HG03280 (cell line): ENCODE measurements around the gene NVL.
"Not testable (repeated sequence)": the region's sequence is repeated elsewhere in the genome, so short reads cannot be mapped to it uniquely, and the experiment has no call there.

Experiments
- ATAC-seq: cut with Tn5 transposase; IDR thresholded peaks from one replicate; pipeline ENCODE4 v1.9.1; 2021; ENCODE audit warnings: mild to moderate bottlenecking, moderate library complexity; ENCODE audit not compliant: unreplicated experiment

The NVL gene

DNA sequence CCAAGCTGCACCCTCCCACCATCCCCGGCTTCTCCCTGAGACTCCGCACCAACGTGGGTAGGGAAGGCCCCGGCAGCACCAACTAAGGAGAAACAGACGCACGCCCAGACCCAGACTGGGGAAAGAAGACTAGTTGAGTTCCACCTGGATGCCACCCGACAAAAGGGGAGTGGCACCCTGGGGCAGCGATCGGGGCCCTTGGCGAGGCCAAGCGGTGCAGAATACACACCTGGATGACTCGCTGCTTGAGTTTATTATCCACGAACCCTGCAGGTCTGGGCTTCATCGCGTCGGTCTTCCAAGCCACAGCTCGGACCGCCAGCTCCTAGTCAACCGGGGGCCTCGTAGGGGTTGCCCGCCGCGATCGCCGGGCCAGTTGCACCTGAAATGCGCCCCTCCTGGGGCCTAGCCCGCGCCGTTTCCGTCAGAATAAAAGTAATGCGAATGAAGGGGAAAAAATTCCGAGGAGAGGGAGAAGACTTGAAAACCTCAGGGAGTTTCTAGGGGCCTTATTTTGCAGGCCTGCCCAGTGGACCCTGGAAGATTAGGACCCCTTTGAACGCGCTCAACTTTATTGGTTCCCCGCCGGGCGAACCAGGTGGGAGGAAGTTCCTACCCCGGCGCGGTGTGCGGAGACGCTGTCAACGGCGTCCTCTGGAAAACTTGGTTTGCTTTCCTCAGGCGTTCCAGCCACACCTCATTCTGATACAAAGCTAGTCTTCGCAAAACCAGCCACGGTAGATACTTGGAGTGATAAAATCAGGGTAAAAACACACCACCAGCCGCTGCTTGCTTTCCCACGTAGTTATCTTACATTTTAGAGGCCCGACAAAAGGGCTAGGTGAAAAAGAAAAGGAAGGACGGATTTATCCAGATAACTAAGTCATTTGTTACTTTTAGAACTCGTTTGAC, at the start of gene NVL:
Gene NVL, minus strand, starts transcription at position 331 of the 912 bp plus-strand sequence. Its CDS starts 45 bp downstream, at position 286.
- ATAC-seq = peak; percentile 82

DNA sequence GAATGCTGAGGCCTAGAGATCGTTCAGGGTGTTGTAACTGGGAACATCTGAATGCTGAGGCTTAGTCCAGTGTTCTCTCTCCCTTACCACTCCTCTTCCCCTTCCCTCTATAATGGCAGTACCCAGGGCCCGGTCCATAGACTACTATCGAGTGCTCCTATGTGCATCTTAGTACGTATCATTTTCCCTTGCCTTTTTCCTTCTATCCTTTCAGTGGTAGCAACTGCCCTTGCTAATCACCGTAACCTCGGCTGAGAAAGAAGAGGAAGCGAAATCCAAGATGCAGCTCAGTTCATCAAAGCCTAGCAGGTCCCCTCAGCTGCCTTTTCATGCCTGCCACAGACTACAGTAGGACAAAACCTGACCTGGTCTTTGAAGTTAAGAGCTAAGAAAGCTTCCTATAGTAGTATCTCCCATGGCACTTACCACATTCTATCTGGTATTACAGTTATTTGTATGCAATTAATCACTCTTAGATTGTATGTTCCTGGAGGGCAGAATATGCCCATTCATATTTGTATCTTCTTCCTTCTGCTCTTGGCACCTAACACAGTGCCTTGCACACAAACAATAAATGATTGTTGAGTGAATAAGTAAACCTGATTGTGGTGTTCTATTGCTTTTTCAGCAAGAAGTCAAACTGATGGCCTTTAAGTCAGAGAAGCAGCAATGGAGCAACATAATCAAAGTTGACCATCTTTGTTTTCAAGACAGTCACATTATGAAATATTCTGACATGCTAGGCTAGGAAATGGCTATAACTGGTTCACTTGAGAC, 49.1 kb upstream of the NVL start:
- ATAC-seq = no peak

DNA sequence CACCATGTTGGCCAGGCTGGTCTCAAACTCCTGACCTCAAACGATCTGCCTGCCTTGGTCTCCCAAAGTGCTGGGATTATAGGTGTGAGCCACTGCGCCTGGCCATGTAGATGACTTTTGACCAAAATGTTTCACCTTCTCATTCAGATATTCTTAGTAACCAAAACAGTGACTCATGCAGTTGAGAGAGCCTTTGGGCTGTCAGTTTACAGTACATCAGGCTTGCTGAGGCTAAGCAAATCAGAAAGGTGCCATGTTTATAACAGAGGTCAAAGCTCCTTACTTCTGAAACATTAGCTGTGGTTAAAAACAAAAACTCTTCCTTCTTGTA, 47.7 kb upstream of the NVL start:
- ATAC-seq = peak; percentile 64

DNA sequence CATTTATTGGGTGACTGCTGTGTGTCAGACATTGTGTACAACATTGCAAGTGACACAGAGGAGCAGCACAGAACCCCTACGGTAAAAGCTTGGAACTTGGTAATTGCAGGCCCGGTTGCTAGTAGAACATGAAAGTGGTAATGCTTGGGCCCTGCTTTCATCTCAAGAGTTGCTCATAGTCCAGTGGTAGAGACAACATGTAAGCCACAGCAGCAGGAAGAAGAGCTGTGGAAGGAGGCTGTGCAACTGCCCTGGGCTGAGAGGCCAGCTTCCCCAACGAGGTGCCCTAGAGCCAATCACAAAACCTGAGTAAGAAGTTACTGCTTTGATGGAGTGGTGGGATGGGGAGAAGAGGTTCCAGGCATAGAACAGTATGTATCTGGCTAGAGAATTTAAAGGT, 45.1 kb upstream of the NVL start:
- no peak for ATAC-seq

DNA sequence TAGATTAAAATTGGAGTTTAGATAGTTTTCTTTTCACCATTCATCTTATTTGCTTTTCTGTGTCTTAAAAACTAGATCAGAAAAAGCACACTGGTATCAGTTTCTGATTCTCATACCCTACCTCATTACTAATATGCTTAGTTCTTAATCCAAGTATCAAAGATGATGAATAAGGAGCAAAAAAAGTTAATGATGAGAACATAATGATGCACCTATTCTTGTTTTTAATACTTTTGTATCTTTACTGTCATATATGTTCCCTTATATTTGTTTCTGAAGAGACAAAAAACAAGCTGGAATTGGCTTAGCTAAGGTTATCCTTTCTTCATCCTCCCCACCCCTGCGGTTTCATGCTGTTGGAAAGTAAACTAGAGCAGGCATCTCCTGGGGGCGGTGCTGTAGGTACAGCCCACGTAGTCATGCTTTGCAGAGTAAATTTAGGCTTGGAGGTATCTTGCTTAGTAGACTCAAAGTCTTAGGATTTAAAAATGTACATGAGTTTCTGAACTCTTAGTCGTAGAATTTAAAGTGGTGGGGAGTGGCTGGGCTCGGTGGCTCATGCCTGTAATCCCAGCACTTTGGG, 43.1 kb upstream of the NVL start:
- no peak for ATAC-seq

DNA sequence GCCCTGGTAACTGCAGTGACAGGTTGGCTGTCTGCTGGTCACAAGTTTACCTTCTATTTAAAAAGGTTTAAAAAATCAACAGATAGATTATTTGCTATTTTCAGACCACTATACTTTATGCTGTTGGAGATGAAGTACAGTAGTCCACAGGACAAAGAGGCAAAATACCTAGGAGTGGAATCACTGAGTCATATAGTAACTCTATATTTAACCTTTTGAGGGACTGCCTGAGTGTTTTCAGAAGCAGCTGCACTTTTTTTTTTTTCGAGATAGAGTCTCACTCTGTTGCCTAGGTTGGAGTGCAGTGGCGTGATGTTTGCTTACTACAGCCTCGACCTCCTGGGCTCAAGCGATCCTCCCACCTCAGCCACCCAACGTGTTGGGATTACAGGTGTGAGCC, 38.4 kb upstream of the NVL start:
- peak; percentile 72 for ATAC-seq

DNA sequence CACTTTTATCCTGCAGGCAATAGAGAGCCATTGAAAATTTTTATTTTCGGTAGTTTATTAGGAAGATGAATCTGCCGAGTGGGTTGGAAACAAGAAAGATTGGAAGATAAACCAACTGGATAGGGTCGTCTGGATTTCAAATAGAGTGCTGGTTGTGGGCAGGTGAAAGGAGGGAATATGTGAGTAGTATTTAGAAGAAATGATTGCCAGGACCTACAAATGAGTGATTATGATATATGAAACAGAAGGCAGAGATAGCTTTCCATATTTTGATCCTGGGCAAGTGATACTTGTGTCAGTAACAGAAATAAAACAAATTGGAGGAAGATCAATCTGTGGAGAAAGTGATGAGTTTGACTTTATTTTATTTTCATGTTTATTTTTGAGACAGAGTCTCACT, 29.2 kb upstream of the NVL start:
- ATAC-seq = no peak

DNA sequence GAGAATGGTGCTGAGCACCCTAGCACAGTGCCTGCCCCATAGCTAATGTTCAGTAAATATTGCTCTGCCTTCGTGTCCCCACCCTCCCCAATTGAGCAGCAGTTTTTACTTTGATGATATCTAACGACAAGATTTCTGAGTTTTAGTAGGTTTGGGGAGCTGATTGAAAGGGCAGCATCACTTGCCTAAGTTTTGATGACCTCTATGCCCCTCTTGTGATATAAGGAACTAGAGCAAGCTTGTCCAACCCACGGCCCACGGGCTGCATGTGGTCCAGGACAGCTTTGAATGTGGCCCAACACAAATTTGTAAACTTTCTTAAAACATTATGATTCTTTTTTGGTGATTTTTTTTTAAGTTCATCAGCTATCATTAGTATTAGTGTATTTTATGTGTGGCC, 28.3 kb upstream of the NVL start:
- no peak for ATAC-seq

DNA sequence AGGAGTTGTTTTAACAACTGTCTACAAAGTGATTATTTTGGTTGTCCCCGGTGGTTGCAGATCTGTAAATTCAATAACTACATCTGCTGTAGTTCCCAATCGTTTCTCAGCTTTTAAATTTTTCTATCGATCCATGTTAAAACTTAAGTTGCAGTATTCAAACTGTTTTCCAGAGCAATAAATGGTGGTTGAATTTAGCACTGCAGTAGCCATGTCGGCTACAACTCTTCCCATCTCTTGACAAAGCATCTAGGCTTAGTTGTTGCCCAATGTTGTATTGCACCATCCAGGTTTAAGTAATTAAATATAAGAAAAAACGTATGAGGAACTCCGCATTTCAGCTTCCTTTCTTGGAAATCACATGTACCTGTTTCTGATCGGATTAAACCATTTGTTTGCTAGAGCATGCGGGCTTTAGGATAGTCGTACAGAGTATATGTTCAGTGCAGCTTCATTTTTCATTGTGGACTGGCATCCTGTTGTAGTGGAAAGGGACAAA, 27.7 kb upstream of the NVL start:
- no peak for ATAC-seq

DNA sequence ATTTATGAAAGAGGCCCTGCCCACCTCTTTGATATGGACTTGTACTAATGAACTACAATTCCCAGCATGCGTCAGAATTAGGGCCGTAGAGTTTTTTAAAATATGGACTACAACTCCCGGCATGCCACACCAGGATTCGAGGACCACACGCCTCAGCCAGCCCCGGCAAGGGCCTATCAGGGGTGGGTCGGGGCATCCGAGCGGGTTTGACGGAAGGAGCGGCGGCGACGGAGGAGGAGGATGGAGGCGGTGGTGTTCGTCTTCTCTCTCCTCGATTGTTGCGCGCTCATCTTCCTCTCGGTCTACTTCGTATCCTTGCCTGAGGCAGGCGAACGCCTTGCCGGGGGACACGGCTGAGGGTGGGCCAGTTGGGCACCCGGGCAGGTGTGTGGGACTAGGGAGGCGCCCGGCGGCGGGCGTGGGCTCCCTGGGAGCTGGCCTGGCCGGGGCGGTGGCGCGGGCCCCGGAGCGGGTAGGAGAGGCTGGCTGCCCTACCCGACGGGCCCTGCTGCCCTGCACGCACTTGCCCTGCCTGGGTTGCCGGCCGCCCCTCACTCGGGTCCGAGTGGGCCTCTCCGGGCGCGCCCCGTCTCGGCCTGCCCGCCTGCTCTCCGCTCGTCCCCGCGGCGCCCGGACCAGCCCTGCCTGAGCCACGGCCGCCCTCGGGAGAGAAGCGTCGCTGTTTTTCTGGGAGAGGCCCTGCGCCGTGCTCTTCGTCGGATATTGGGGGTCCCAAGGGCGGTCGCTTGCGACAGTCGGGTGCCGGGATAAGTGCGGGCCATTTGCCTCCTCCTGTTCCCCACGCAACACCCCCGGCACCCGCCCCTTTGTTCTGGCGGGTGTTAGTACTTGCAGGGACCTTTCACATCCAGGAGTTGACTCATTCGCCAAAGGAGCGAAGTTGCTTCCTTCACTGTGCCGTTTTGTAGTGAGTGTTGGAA, 27.0 kb upstream of the NVL start, which contains the start of gene CNIH4:
Gene CNIH4, plus strand, starts transcription at position 195 of the 941 bp plus-strand sequence. Its CDS starts 46 bp downstream, at position 241.
- peak; percentile 99 for ATAC-seq

DNA sequence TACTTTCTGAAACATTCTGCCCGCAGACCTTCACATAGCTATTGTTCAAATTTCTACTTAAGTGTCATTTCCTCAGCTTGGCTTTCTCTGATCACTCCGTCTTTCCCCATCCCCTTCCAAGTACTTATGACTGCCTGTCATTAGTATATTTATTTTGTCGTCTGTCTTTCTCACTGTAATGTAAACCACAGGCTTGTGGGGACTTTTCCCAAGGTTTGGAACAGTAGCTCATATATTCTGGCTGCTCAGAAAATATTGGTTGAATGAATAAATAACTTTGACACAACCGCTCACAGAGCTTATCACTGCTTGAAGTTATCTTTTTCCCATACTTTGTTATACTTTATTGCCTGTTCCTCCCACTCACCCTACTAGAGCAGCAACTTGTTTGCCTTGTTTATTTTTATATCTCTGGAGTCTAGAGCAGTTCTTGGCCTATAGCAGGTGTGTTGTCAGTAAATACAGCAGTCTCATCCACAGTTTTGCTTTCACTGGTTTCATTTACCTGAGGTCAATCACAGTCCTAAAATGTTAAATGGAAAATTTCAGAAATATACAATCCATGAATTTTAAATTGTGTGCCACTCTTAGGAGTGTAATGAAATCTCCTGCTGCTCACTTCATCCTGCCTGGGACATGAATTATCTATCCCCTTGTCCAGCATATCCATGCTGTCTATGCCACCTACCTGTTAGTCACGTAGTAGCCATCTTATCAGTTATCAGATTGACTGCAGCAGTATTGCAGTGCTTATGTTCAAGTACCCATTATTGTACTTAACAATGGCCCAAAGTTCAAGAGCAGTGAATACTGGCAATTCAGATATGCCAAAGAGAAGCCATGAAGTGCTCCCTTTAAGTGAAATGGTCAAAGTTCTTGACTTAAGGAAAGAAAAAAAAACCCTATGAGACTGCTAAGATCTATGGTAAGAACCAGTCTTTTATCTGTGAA, 24.3 kb upstream of the NVL start:
- no peak for ATAC-seq

DNA sequence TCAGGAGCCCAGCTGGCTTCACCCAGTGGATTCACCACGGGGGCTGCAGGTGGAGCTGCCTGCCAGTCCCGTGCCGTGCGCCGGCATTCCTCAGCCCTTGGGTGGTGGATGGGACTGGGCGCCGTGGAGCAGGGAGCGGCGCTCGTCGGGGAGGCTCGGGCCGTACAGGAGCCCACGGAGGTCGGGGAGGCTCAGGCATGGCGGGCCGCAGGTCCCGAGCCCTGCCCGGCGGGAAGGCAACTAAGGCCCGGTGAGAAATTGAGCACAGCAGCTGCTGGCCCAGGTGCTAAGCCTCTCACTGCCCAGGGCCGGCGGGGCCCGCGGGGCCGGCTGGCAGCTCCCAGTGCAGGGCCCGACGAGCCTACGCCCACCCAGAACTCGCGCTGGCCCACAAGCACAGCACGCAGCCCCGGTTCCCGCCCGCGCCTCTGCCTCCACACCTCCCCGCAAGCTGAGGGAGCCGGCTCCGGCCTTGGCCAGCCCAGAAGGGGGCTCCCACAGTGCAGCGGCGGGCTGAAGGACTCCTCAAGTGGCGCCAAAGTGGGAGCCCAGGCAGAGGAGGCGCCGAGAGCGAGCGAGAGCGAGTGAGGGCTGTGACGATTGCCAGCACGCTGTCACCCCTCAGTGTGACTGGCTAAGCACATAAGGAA, 22.6 kb upstream of the NVL start:
- ATAC-seq = not testable (repeated sequence)

DNA sequence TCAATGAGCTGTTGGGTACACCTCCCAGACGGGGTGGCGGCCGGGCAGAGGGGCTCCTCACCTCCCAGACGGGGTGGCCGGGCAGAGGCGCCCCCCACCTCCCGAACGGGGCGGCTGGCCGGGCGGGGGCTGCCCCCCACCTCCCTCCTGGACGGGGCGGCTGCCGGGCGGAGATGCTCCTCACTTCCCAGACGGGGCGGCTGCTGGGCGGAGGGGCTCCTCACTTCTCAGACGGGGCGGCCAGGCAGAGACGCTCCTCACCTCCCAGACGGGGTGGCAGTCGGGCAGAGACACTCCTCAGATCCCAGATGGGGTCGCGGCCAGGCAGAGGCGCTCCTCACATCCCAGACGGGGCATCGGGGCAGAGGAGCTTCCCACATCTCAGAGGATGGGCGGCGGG, 19.7 kb upstream of the NVL start:
- not testable (repeated sequence) for ATAC-seq

DNA sequence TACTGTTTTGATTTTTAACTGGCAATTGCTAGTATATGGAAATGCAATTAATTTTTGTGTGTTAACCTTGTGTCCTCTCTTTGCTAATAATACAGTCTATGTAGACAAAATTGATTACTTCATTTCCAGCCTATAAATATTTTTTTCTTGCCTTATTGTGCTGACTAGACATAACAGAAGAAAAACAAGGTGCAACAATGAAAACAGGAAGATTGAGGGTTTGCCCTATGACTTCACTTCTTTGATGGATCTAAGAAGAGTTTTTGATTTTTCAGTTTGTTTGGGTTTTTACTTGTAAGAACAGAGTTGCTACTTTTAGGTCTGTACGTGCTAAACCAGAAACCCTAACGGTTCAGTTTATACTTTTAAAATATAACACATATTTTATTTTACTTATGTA, 18.2 kb upstream of the NVL start:
- no peak for ATAC-seq

DNA sequence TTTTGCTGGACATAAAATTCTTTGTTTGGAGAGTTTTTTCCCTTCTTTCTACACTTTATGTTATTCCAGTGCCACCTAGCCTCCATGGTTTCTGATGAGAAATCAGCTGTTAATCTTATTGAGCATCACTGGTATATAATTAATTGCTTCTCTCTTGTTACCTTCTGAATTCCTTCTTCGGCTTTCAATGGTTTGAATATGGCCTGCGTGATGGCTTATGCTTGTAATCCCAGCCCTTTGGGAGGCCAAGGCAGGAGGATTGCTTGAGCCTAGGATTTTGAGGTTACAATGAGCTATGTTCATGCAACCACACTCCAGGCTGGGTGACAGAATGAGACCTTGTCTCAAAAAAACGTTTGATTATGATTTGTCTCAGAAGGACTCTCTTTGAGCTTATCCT, 13.7 kb upstream of the NVL start:
- ATAC-seq = no peak

DNA sequence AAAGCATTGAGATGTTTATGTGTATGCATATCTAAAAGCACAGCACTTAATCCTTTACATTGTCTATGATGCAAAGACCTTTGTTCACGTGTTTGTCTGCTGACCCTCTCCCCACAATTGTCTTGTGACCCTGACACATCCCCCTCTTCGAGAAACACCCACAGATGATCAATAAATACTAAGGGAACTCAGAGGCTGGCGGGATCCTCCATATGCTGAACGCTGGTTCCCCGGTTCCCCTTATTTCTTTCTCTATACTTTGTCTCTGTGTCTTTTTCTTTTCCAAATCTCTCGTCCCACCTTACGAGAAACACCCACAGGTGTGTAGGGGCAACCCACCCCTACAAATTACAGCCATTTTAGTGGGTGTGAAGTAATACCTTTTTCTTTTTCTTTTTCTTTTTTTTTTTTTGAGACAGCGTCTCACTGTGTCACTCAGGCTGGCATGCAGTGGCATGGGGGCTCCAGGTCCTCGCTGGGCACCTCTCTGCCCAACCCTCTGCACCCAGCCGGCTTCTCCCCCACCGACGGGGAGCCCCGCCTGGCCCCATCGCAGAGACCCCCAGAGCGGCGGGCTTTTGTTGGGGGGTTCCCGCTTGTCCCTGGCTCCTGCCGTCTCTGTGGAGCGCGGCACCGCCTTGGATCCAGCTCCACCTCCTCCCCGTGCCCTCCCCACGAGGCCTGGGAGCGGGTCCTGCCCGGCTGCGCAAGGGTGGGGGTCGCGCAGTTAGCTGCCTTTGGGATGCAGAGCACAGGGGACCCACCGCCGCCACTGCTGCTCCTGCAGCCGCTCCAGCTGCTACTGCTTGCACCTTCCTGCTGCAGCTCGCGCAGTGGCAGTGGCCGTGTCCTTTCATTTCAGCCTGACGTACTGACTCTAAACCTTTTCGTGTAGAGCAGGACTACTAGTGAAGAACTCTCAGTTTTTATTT, 10.7 kb upstream of the NVL start:
- not testable (repeated sequence) for ATAC-seq

DNA sequence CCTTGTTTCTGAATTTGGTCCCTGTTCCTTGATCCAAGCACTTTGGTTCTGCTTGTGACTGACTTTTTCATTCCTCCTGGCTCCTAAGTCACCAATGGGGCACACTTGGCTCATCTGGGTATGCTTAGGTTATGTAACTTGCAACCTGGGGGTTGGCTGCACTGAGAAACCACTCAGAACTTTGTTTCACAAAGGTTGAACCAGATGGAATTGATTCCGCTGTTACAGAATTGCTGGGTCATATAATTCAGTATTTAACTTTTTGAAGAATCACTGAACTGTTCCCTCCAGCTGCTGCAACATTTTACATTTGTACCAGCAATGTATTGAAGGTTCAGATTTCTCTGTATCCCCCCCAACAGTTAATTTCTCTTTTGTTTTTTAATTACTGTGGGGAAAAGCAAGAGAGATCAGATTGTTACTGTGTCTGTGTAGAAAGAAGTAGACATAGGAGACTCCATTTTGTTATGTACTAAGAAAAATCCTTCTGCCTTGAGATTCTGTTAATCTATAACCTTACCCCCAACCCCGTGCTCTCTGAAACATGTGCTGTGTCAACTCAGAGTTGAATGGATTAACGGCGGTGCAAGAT, 9.6 kb upstream of the NVL start:
- ATAC-seq = no peak
